ENCODE results near the gene ARID3C.

ARID3C gene

GRCh38 chr9:34594177-34594576 is 34.7 kb downstream of the ARID3C start:
- DNase-seq (ENCODE audit: low spot score) = no peak

GRCh38 chr9:34592895-34593601 is 35.8 kb downstream of the ARID3C start:
- no peak for DNase-seq (ENCODE audit: low spot score)

- DNase-seq (ENCODE audit: low spot score) = no peak
Observed at GRCh38 chr9:34591917-34592866, 36.7 kb downstream of the ARID3C start.

GRCh38 chr9:34591248-34591916 is 37.5 kb downstream of the ARID3C start:
- DNase-seq (ENCODE audit: low spot score) = peak; percentile 89

- no peak for DNase-seq (ENCODE audit: low spot score)
Observed at GRCh38 chr9:34590381-34591247, 38.3 kb downstream of the ARID3C start.

GRCh38 chr9:34589636-34590380 is 39.1 kb downstream of the ARID3C start, which contains the start of gene CNTFR:
TSS of gene CNTFR (minus strand) at chr9:34589724. CDS start at chr9:34568981, 20,743 bp downstream.
- peak; percentile 60 for DNase-seq (ENCODE audit: low spot score)

GRCh38 chr9:34588671-34589635 is 39.9 kb downstream of the ARID3C start:
- no peak for DNase-seq (ENCODE audit: low spot score)

- no peak for DNase-seq (ENCODE audit: low spot score)
Observed at GRCh38 chr9:34587271-34587670, 41.6 kb downstream of the ARID3C start.

- no peak for DNase-seq (ENCODE audit: low spot score)
Observed at GRCh38 chr9:34585946-34586669, 42.8 kb downstream of the ARID3C start.

- no peak for DNase-seq (ENCODE audit: low spot score)
Observed at GRCh38 chr9:34584970-34585369, 43.9 kb downstream of the ARID3C start.

GRCh38 chr9:34582787-34583186 is 46.1 kb downstream of the ARID3C start:
- no peak for DNase-seq (ENCODE audit: low spot score)

- no peak for DNase-seq (ENCODE audit: low spot score)
Observed at GRCh38 chr9:34581318-34581717, 47.5 kb downstream of the ARID3C start.

- DNase-seq (ENCODE audit: low spot score) = no peak
Observed at GRCh38 chr9:34580358-34580757, 48.5 kb downstream of the ARID3C start.

- DNase-seq (ENCODE audit: low spot score) = no peak
Observed at GRCh38 chr9:34579808-34580163, 49.1 kb downstream of the ARID3C start.

- DNase-seq (ENCODE audit: low spot score) = no peak
Observed at GRCh38 chr9:34579104-34579807, 49.6 kb downstream of the ARID3C start.

GRCh38 chr9:34578241-34579103 is 50.4 kb downstream of the ARID3C start:
- no peak for DNase-seq (ENCODE audit: low spot score)

All from HuH-7 (cell line).